Osteocyte (in vitro differentiated cells): ENCODE measurements around the gene PKD2. TPM values are rescaled to one million over a fixed set of nuclear protein-coding genes. Genes with fewer than 3 reads are reported as not detected.
"Not testable (repeated sequence)": the region's sequence is repeated elsewhere in the genome, so short reads cannot be mapped to it uniquely, and the experiment has no call there.

Experiments used
- DNase-seq: peaks from one replicate; pipeline ENCODE4 v3.0.0; 2021; ENCODE audit warnings: mixed read lengths; ENCODE audit not compliant: unreplicated experiment; ENCODE audit errors: extremely low spot score
- H3K27ac Mint-ChIP-seq: one replicate; pipeline ENCODE4 v1.8.0; 2021; ENCODE audit warnings: mild to moderate bottlenecking, mixed read lengths; ENCODE audit not compliant: unreplicated experiment
- H3K27me3 Mint-ChIP-seq: one replicate; pipeline ENCODE4 v1.8.0; 2021; ENCODE audit warnings: mixed read lengths; ENCODE audit not compliant: unreplicated experiment
- H3K36me3 Mint-ChIP-seq: one replicate; pipeline ENCODE4 v1.8.0; 2021; ENCODE audit warnings: mixed read lengths; ENCODE audit not compliant: unreplicated experiment
- H3K4me1 Mint-ChIP-seq: one replicate; pipeline ENCODE4 v1.8.0; 2021; ENCODE audit warnings: mixed read lengths; ENCODE audit not compliant: unreplicated experiment
- H3K4me3 Mint-ChIP-seq: one replicate; pipeline ENCODE4 v1.8.0; 2021; ENCODE audit warnings: mild to moderate bottlenecking, moderate library complexity, mixed read lengths; ENCODE audit not compliant: unreplicated experiment
- H3K9me3 Mint-ChIP-seq: one replicate; pipeline ENCODE4 v1.8.0; 2021; ENCODE audit warnings: mixed read lengths; ENCODE audit not compliant: unreplicated experiment
- CTCF ChIP-seq: fragments of 200-600 bp; sonication (generic); IDR thresholded peaks from 2 replicates; pipeline ENCODE4 v1.5.0; 2021; ENCODE audit warnings: antibody characterized with exemption, mild to moderate bottlenecking, moderate library complexity
- total RNA-seq: library from RNA; stranded (reverse); gene quantifications from 2 replicates; pipeline ENCODE4 v1.2.1, GENCODE V29; 2021

PKD2 gene
- total RNA-seq, 1 donor from 2014 or later, result 54.7 TPM

- no peak for TF ChIP-seq CTCF
- H3K27ac Mint-ChIP-seq, result no peak overlapping the region
- H3K36me3 Mint-ChIP-seq, result no peaks in the 10 kb centered on the region
- peaks cover 4% of the 10 kb centered on the region for H3K9me3 Mint-ChIP-seq
- H3K4me3 Mint-ChIP-seq, result no peak overlapping the region
- no peak for DNase-seq
- H3K27me3 Mint-ChIP-seq, result no peaks in the 10 kb centered on the region
- H3K4me1 Mint-ChIP-seq, result peaks cover 20% of the 10 kb centered on the region
Observed at GRCh38 chr4:88107406-88108107, 100.1 kb downstream of the PKD2 start.

- not testable (repeated sequence) for H3K9me3 Mint-ChIP-seq, H3K4me3 Mint-ChIP-seq, H3K27ac Mint-ChIP-seq, H3K36me3 Mint-ChIP-seq, DNase-seq, H3K27me3 Mint-ChIP-seq
- peaks cover 20% of the 10 kb centered on the region for H3K4me1 Mint-ChIP-seq
Observed at GRCh38 chr4:88108108-88108465, 100.7 kb downstream of the PKD2 start.

GRCh38 chr4:88108747-88109122 is 101.3 kb downstream of the PKD2 start:
- TF ChIP-seq CTCF, result no peak
- no peaks in the 10 kb centered on the region for H3K27me3 Mint-ChIP-seq
- H3K36me3 Mint-ChIP-seq, result no peaks in the 10 kb centered on the region
- peaks cover 20% of the 10 kb centered on the region for H3K4me1 Mint-ChIP-seq
- H3K27ac Mint-ChIP-seq, result no peak overlapping the region
- H3K4me3 Mint-ChIP-seq, result no peak overlapping the region
- peaks cover 4% of the 10 kb centered on the region for H3K9me3 Mint-ChIP-seq
- DNase-seq, result no peak

- H3K9me3 Mint-ChIP-seq, result peaks cover 4% of the 10 kb centered on the region
- no peak overlapping the region for H3K4me3 Mint-ChIP-seq
- H3K36me3 Mint-ChIP-seq, result no peaks in the 10 kb centered on the region
- H3K27me3 Mint-ChIP-seq, result no peaks in the 10 kb centered on the region
- TF ChIP-seq CTCF, result no peak
- H3K4me1 Mint-ChIP-seq, result peaks cover 20% of the 10 kb centered on the region
- H3K27ac Mint-ChIP-seq, result no peak overlapping the region
- DNase-seq, result no peak
Observed at GRCh38 chr4:88109123-88109881, 101.9 kb downstream of the PKD2 start.

GRCh38 chr4:88110826-88111225 is 103.4 kb downstream of the PKD2 start:
- Mint-ChIP-seq H3K9me3 (no peaks in the 10 kb centered on the region), H3K36me3 (no peaks in the 10 kb centered on the region), H3K4me1 (peaks cover 9% of the 10 kb centered on the region), H3K27ac (no peak overlapping the region), H3K4me3 (no peak overlapping the region), H3K27me3 (no peaks in the 10 kb centered on the region)
- DNase-seq, result no peak
- no peak for TF ChIP-seq CTCF
